ENCODE data around the gene CHN2. TPM values are rescaled to one million over a fixed set of nuclear protein-coding genes. Genes with fewer than 3 reads are reported as not detected.

CHN2 gene
- polyA plus RNA-seq, 2 of the 4 experiments (the other 2 are of a cell fraction) = 0.06 TPM; not detected in 1

DNA sequence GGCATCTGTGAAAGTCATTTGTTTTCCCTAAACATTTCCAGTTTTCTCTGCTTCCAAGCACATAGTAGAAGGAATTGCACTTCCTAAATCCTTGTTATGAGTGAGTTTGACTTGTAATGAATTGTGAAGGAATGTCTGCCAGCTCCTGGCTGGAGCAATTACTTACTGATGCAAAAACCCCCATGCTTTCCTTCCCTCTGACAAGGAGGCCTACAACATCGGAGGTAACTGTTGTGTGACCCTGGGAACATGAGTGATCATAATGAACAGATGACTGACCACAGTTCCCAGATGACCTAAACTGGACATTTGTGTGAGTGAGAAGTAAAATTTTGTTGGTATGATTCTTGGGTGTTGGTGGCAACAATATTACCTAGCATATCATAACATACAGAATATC lies 26.9 kb upstream of the CHN2 start (continued):
- TF ChIP-seq BHLHE40 (IDR thresholded peaks at IDR 0.05; ENCODE audit: low read depth, low read length) = no peak
- TF ChIP-seq, protein P1, sequence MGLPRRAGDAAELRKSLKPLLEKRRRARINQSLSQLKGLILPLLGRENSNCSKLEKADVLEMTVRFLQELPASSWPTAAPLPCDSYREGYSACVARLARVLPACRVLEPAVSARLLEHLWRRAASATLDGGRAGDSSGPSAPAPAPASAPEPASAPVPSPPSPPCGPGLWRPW (IDR thresholded peaks at IDR 0.05) = no peak

DNA sequence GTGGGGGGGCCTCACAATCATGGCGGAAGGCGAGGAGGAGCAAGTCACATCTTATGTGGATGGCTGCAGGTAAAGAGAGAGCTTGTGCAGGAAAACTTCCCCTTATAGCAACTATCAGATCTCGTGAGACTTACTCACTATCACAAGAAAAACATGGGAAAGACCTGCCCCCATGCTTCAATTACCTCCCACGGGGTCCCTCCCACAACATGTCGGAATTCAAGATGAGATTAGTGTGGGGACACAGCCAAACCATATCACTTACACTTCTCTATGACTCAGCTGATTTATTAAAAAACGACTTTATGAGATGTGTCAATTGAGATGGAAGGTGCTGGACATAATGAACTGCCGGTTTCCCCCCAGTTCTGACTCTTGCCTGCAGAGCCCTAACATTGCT lies 23.8 kb upstream of the CHN2 start:
- 24% methylated on average over 7 of the region's 7 CpGs for WGBS (ENCODE audit: missing lambda C conversion rate)
- CTCF ChIA-PET = interaction anchor here (1.1 to 1.7 kb wide), 2 partner anchors 19 to 249 kb away, joined by 3 to 7 read pairs; no protein-coding TSS in a partner anchor

DNA sequence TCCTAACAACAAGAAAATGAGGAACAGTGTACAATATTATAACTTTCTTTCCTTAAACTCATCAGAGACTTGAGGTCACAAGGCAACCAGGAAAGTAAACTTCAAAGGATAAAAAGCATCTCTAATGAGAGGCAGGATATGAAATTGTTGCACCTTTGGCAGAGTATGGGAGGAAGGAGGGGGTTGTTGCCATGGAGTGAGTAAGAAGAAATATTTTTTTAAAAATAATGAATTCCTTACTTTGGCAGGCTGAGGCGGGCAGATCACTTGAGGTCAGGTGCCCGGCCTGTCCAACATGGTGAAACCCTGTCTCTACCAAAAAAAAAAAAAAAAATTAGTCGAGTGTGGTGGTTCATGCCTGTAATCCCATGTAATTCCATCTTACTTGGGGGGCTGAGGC lies 21.1 kb upstream of the CHN2 start:
- ChIA-PET POLR2A (no interaction called here), CTCF (interaction anchor here (1.1 kb wide), 2 partner anchors 15 to 67 kb away, joined by 3 read pairs; no protein-coding TSS in a partner anchor)
- Histone ChIP-seq H3K27ac (no peak overlapping the region), H3K4me3 (no peak overlapping the region), H3K4me2 (no peak overlapping the region), H3K4me1 (no peaks in the 10 kb centered on the region), H3K9me3 (no peaks in the 10 kb centered on the region)
- DNase-seq (ENCODE audit: low read depth in 1 of 2, low spot score in 1 of 2) = no peak
- TF ChIP-seq, protein P2, sequence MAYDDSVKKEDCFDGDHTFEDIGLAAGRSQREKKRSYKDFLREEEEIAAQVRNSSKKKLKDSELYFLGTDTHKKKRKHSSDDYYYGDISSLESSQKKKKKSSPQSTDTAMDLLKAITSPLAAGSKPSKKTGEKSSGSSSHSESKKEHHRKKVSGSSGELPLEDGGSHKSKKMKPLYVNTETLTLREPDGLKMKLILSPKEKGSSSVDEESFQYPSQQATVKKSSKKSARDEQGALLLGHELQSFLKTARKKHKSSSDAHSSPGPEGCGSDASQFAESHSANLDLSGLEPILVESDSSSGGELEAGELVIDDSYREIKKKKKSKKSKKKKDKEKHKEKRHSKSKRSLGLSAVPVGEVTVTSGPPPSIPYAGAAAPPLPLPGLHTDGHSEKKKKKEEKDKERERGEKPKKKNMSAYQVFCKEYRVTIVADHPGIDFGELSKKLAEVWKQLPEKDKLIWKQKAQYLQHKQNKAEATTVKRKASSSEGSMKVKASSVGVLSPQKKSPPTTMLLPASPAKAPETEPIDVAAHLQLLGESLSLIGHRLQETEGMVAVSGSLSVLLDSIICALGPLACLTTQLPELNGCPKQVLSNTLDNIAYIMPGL (CRISPR knock-in tag; IDR thresholded peaks at IDR 0.05; ENCODE audit: borderline replicate concordance) = no peak
- TF ChIP-seq ZC3H11A (IDR thresholded peaks at IDR 0.05) (no peak), EHMT2 (IDR thresholded peaks at IDR 0.05; ENCODE audit: low read depth) (no peak), HOXA7 (CRISPR knock-in tag; IDR thresholded peaks at IDR 0.05) (no peak), EP300 (IDR thresholded peaks at IDR 0.05) (no peak)
- WGBS (ENCODE audit: missing lambda C conversion rate) = 14% methylated on average over 3 of the region's 3 CpGs
- FAIRE-seq = no peak
- ATAC-seq = no peak

More for the DNA sequence above, 23.8 kb upstream of the CHN2 start:
- ATAC-seq (no peak), FAIRE-seq (no peak), DNase-seq (ENCODE audit: low read depth in 1 of 2, low spot score in 1 of 2) (no peak)
- POLR2A ChIA-PET = interaction anchor here (0.5 kb wide), 1 partner anchor 1545 kb away, joined by 10 read pairs; no protein-coding TSS in a partner anchor
- TF ChIP-seq, protein P1 (IDR thresholded peaks at IDR 0.05) = no peak
- no peak for TF ChIP-seq MYC (IDR thresholded peaks at IDR 0.05; ENCODE audit: borderline replicate concordance, low read length)
- TF ChIP-seq GATA3 (IDR thresholded peaks at IDR 0.05; ENCODE audit: borderline replicate concordance) = no peak
- no peak for TF ChIP-seq RCOR1 (IDR thresholded peaks at IDR 0.05; ENCODE audit: low read depth, low read length)
- TF ChIP-seq PHF8 (IDR thresholded peaks at IDR 0.05; ENCODE audit: borderline replicate concordance, low read depth) = no peak
- no peak for TF ChIP-seq BHLHE40 (IDR thresholded peaks at IDR 0.05; ENCODE audit: low read depth, low read length)
- TF ChIP-seq, protein P2 (CRISPR knock-in tag; IDR thresholded peaks at IDR 0.05; ENCODE audit: borderline replicate concordance) = no peak
- H3K4me1 ChIP-seq = no peaks in the 10 kb centered on the region
- peaks cover 4% of the 10 kb centered on the region; the same call in 1 of the 3 replicates for H3K9me3 ChIP-seq
- H3K4me2 ChIP-seq = no peak overlapping the region
- no peak overlapping the region for H3K4me3 ChIP-seq
- no peak overlapping the region for H3K27ac ChIP-seq

DNA sequence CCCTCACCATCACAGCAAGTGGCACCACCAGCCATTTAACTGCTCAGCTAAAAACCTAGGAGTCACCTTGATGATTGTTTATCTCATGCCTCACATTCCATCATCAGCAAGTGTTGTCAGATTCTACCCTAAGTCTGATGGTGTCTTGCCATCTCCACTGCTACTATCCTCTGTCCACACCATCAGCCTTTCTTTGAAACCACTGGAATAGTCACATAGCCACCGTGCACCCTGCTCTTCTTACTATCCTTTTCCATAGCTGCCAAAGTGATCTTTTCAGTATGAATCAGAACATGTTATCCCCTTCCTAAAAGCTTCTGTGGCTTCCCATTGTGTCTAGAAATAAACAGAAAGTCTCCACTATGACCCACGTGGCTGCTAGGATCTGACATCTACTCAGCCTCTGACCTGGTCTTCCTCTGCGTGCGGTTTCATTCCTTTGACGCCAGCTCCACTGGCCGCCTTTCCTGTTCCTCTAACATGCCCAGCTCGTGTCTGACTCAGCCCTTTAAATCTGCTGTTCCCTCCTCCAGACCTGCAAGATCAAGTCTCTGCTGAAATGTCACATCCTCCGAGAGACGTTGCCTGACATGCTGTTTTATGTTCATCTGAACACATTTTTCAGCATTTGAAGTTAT lies 16.5 kb upstream of the CHN2 start:
- 33% methylated on average over 9 of the region's 9 CpGs for WGBS (ENCODE audit: missing lambda C conversion rate)
- TF ChIP-seq JUNB (IDR thresholded peaks at IDR 0.05) = no peak
- TF ChIP-seq CBX8 (IDR thresholded peaks at IDR 0.05) = no peak
- TF ChIP-seq, protein P2 (CRISPR knock-in tag; IDR thresholded peaks at IDR 0.05; ENCODE audit: borderline replicate concordance) = no peak
- Histone ChIP-seq H3K4me2 (no peak overlapping the region), H3K27ac (no peak overlapping the region), H3K4me1 (no peaks in the 10 kb centered on the region), H3K9me3 (no peaks in the 10 kb centered on the region), H3K4me3 (no peak overlapping the region)
- DNase-seq (ENCODE audit: low read depth in 1 of 2, low spot score in 1 of 2) = no peak
- ChIA-PET POLR2A (no interaction called here), CTCF (interaction anchor here (1.3 kb wide), 1 partner anchor 12 kb away, joined by 4 read pairs; no protein-coding TSS in a partner anchor)
- ATAC-seq = no peak
- no peak for FAIRE-seq

Data from A549 (cell line).